GM12892 (cell line): Measurements from ENCODE around the gene SLC35F4.
"Not testable (repeated sequence)": the region's sequence is repeated elsewhere in the genome, so short reads cannot be mapped to it uniquely, and the experiment has no call there.

Experiments used
- DNase-seq: peaks from one replicate; pipeline ENCODE4 v3.0.0; 2011; ENCODE audit not compliant: insufficient read length
- FAIRE-seq: peaks from 2 replicates; lab custom pipeline; 2011; peaks lifted over from hg19 to GRCh38; lab: Jason Lieb, UNC
- POLR2A ChIP-seq: IDR thresholded peaks from 2 replicates; pipeline ENCODE4 v1.6.1; 2011; ENCODE audit warnings: low read depth, low read length, control low read depth
- POLR2AphosphoS5 ChIP-seq: IDR thresholded peaks from 2 replicates; pipeline ENCODE4 v1.6.1; 2011; ENCODE audit warnings: low read depth, low read length, control low read depth
- TAF1 ChIP-seq: IDR thresholded peaks from 2 replicates; pipeline ENCODE4 v1.6.1; 2011; ENCODE audit warnings: low read depth, mild to moderate bottlenecking, control low read depth, low read length, borderline replicate concordance

SLC35F4 gene

GRCh38 chr14:57735276-57735675 lies 130.6 kb downstream of the SLC35F4 start:
- FAIRE-seq (no peak), DNase-seq (no peak)
- TF ChIP-seq POLR2AphosphoS5 (no peak), TAF1 (no peak), POLR2A (no peak)

DNA sequence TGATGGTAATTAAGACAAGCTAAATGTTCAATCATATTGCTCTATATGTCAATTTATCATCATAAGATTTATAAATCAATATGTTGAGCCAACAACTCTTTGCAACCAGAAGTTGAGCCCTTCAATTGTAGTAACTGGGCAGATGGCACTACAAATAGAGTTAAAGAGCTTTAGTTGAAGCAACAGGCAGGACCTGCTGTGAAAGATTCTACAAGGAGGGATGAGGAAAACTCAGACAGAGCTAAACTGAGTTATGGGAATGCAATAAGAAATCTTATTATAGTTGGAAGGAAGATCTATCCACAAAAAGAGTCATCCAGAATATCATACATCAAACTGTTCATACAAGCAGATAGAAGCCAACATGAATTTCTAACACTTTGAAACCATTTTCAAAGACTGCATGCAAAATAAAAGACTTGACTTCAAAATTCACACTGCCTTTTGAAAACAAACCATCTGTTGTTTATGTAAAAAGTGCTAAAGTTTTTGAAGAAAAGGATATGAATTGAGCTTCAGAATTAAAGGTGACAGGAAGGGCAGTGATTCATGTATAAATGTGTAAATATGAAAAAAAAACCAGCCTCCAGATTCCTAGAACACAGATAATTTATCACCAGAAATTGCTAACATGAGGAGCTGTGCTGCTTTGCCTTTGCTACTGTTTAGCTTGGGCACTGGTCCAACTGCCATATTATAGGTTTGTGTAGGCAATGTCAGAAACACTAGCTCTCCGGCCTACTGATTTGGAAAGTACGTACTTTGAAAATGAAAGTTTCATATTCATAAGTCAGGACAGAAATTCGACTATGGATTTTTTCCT lies 133.2 kb downstream of the SLC35F4 start:
- TF ChIP-seq TAF1 (no peak), POLR2AphosphoS5 (no peak), POLR2A (no peak)

DNA sequence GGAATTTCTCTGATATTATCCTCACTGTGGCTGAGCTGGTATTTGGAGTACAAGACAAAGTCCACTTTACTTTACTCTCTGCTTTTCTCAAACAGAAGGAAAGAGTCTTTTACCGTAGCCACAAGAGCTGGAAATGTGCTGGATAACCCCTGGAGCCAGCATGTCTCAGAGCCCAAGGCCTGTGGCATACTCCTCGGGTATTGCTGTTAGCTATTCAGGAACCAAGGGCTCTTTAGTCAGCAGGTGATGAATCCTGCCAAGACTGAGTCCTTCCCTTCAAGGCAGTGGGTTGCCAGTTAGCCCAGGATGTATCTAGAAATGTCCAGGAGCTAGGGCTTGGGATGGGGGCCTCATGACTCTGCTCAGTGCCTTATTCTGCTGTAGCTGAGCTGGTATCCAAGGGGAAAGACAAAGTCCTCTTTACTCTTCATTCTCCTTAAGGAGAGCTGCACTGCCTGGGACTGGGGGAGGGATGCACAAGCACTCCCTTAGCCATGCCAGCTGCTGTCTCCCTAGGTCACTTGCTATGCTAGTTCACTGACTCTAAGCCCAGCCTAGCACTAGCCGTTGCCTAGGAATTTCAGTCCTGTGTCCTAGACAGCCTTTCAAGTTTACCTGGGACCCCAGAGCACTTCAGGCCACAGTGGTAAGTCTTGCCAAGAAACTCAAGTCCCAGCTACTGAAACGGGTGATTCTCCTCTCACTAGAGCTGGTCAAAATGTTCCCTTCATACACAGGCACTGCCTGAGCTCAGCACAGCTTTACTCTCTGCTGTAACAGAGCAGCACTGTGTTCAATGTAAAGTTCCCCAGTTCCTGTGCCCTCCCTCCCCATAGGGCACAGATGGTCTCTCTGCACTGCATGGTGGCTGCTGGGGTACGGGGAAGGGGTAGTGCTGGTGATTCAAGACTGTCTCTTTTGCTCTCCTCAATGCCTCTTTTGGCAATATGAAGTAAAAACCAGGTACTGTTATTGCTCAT lies 136.4 kb downstream of the SLC35F4 start:
- TF ChIP-seq POLR2AphosphoS5, result no peak
- TF ChIP-seq TAF1, result no peak
- no peak for TF ChIP-seq POLR2A
- DNase-seq (no peak), FAIRE-seq (no peak)

More for the DNA sequence above, 133.2 kb downstream of the SLC35F4 start:
- no peak for DNase-seq
- no peak for FAIRE-seq

DNA sequence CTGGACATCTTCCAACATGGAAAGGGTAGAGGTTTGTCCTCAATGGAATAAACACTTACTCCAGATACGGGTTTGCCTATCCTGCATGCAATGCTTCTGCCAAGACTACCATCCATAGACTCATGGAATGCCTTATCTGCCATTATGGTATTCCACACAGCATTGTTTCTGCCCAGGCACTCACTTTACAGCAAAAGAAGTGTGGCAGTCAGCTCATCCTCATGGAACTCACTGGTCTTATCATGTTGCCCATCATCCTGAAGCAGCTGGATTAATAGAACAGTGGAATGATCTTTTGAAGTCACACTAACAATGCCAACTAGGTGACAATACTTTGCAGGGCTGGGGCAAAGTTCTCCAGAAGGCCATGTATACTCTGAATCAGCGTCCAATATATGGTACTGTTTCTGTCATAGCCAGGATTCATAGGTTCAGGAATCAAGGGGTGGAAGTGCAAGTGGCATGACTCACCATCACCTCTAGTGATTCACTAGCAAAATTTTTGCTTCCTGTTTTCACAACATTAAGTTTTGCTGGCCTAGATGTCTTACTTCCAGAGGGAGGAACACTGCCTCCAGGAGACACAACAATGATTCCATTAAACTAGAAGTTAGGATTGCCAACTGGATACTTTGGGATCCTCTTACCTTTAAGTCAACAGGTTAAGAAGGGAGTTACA lies 140.4 kb downstream of the SLC35F4 start:
- no peak for DNase-seq

GRCh38 chr14:57722141-57722540 lies 143.8 kb downstream of the SLC35F4 start:
- DNase-seq, FAIRE-seq: not testable (repeated sequence)

More for the DNA sequence above, 140.4 kb downstream of the SLC35F4 start:
- no peak for TF ChIP-seq POLR2A
- no peak for TF ChIP-seq TAF1
- no peak for TF ChIP-seq POLR2AphosphoS5
- FAIRE-seq, result no peak

DNA sequence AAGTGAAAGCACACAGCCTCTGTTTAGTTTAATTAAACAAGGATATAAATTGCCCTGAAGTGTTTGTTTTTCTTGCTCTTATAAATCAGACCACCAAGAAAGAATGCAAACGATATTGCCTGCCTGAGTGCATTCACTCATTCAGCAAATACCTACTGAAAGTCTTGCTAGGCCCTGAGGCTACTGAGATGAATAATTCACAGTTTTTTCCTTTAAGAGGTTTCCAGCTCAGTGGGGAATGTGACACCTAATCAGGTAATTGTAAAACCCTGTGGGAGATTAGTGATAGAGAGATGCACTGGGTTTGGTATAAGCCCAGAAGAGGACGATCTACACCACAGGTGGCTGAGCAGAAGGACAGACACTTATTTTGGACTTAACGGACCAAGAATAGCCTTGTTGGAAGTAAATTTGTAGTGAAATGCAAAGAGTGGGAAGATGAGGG lies 151.4 kb downstream of the SLC35F4 start:
- DNase-seq, result no peak
- no peak for FAIRE-seq
- TF ChIP-seq POLR2A (no peak), POLR2AphosphoS5 (no peak), TAF1 (no peak)

- TF ChIP-seq POLR2AphosphoS5 (no peak), TAF1 (no peak), POLR2A (no peak)
- no peak for FAIRE-seq
Observed at GRCh38 chr14:57712698-57713097, 153.2 kb downstream of the SLC35F4 start.

GRCh38 chr14:57712102-57712501 lies 153.8 kb downstream of the SLC35F4 start:
- FAIRE-seq (no peak), DNase-seq (no peak)
- TF ChIP-seq POLR2A, result no peak
- no peak for TF ChIP-seq TAF1
- TF ChIP-seq POLR2AphosphoS5, result no peak

More at GRCh38 chr14:57712698-57713097, 153.2 kb downstream of the SLC35F4 start:
- no peak for DNase-seq

DNA sequence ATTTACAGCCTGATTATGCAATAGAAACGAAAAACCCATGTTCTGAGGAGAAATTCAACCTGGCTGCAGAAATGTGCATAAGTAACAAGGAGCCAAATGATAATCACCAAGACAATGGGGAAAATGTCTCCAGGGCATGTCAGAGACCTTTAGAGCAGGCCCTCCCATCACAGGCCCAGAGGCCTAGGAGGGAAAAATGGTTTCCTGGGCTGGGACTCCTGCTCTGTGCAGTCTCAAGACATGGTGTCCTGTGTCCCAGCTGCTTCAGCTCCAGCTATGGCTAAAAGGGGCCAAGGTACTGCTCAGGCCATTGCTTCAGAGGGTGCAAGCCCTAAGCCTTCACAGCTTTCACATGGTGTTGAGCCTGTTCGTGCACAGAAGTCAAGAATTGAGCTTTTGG lies 156.0 kb downstream of the SLC35F4 start:
- DNase-seq (no peak), FAIRE-seq (no peak)
- no peak for TF ChIP-seq POLR2AphosphoS5
- TF ChIP-seq TAF1, result no peak
- no peak for TF ChIP-seq POLR2A

DNA sequence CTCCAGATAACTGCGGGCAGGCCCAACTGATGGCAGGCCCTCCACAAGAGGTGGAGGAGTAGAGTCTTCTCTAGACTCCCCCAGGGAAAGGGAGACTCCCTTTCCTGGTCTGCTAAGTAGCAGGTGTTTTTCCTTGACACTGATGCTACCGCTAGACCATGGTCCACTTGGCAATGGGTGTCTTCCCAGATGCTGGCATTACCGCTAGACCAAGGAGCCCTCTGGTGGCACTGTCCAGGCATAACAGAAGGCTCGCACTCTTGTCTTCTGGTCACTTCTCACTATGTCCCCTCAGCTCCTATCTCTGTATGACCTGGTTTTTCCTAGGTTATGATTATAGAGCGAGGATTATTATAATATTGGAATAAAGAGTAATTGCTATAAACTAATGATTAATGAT lies 156.8 kb downstream of the SLC35F4 start:
- not testable (repeated sequence) for FAIRE-seq, DNase-seq

GRCh38 chr14:57707219-57707618 lies 158.7 kb downstream of the SLC35F4 start:
- DNase-seq, result no peak
- no peak for FAIRE-seq
- TF ChIP-seq POLR2A, result no peak
- no peak for TF ChIP-seq TAF1
- no peak for TF ChIP-seq POLR2AphosphoS5

- no peak for FAIRE-seq
- no peak for DNase-seq
- TF ChIP-seq TAF1 (no peak), POLR2A (no peak), POLR2AphosphoS5 (no peak)
Observed at GRCh38 chr14:57704763-57705162, 161.1 kb downstream of the SLC35F4 start.
